H1 (cell line): ENCODE data around the gene OR10A7. TPM values are rescaled to one million over a fixed set of nuclear protein-coding genes. Genes with fewer than 3 reads are reported as not detected.

Experiments used
- CTCF ChIA-PET: fragments of 300-600 bp; sonication (Branson Sonifier 250); formaldehyde crosslinking; loops from one replicate; lab custom pipeline; 2021; ENCODE audit not compliant: partially characterized antibody; lab: Charles Lee
- POLR2A ChIA-PET: fragments of 300-600 bp; sonication (Branson Sonifier 250); formaldehyde crosslinking; loops from one replicate; lab custom pipeline; 2021; ENCODE audit warnings: inconsistent platforms; ENCODE audit not compliant: partially characterized antibody; lab: Charles Lee
- DNase-seq, 2 experiments: peaks; one replicate each; pipeline versions ENCODE4 v3.0.0 to v3.0.0-alpha.2; 2010 to 2022; ENCODE audit warnings: low spot score in 2 of 2, low read depth in 1 of 2, mixed read lengths in 1 of 2
- FAIRE-seq: peaks from 2 replicates; lab custom pipeline; 2011; peaks lifted over from hg19 to GRCh38; lab: Jason Lieb, UNC
- H2AFZ ChIP-seq: 2 replicates; pipeline ENCODE4 v1.8.1; 2012; ENCODE audit warnings: low read length, inconsistent platforms
- H2AK5ac ChIP-seq: 2 replicates; pipeline ENCODE4 v1.6.1; 2013; ENCODE audit warnings: low read depth, low read length
- H2BK120ac ChIP-seq: replicated peaks from 2 replicates; pipeline ENCODE3; 2013; ENCODE audit warnings: low read depth, low read length, inconsistent platforms
- H2BK12ac ChIP-seq: 2 replicates; pipeline ENCODE4 v1.6.1; 2013; ENCODE audit warnings: low read depth, low read length
- H2BK15ac ChIP-seq: 2 replicates; pipeline ENCODE4 v1.6.1; 2013; ENCODE audit warnings: low read length
- H2BK20ac ChIP-seq: 2 replicates; pipeline ENCODE4 v1.6.1; 2013; ENCODE audit warnings: low read length
- H2BK5ac ChIP-seq: 2 replicates; pipeline ENCODE4 v1.6.1; 2013; ENCODE audit warnings: low read depth, low read length
- H3K14ac ChIP-seq: 2 replicates; pipeline ENCODE4 v1.6.1; 2013; ENCODE audit warnings: inconsistent platforms; ENCODE audit not compliant: insufficient read length
- H3K18ac ChIP-seq: 2 replicates; pipeline ENCODE4 v1.6.1; 2013; ENCODE audit warnings: low read length; ENCODE audit errors: extremely low read depth
- H3K23ac ChIP-seq: 2 replicates; pipeline ENCODE4 v1.6.1; 2013; ENCODE audit warnings: inconsistent platforms; ENCODE audit not compliant: insufficient read length
- H3K23me2 ChIP-seq: 2 replicates; pipeline ENCODE4 v1.6.1; 2013; ENCODE audit warnings: low read depth, low read length
- H3K27ac ChIP-seq: 2 replicates; pipeline ENCODE4 v1.6.1; 2011; ENCODE audit warnings: low read depth, low read length, inconsistent platforms
- H3K27me3 ChIP-seq, 4 experiments: replicated peaks in 1 of 4; 1 replicate in 1 of 4; 2 replicates in 3 of 4; pipeline versions ENCODE4 v1.6.1 to v1.8.1; 2011 to 2013; ENCODE audit warnings: low read length in 3 of 4, mild to moderate bottlenecking in 3 of 4, inconsistent platforms in 2 of 4, mixed read lengths in 2 of 4, moderate library complexity in 1 of 4; ENCODE audit not compliant: control insufficient read depth in 3 of 4, insufficient read depth in 3 of 4; ENCODE audit errors: extremely low read depth in 1 of 4
- H3K36me3 ChIP-seq, 4 experiments: 2 replicates each; pipeline versions ENCODE4 v1.6.1 to v1.8.1; 2011 to 2013; ENCODE audit warnings: mild to moderate bottlenecking in 4 of 4, low read length in 3 of 4, moderate library complexity in 2 of 4, control low read depth in 1 of 4, inconsistent platforms in 1 of 4; ENCODE audit not compliant: insufficient read depth in 4 of 4, control insufficient read depth in 2 of 4
- H3K4ac ChIP-seq: replicated peaks from 2 replicates; pipeline ENCODE3; 2013; ENCODE audit warnings: low read length, low read depth, mixed read lengths, inconsistent platforms; ENCODE audit not compliant: insufficient read length
- H3K4me1 ChIP-seq, 4 experiments: replicated peaks in 1 of 4; 1 replicate in 1 of 4; 2 replicates in 3 of 4; pipeline versions ENCODE4 v1.6.1 to v1.8.1; 2011 to 2013; ENCODE audit warnings: low read length in 3 of 4, inconsistent platforms in 2 of 4, mixed read lengths in 1 of 4; ENCODE audit not compliant: insufficient read depth in 4 of 4, control insufficient read depth in 3 of 4
- H3K4me2 ChIP-seq, 2 experiments: 2 replicates each; pipeline versions ENCODE4 v1.6.1 to v1.8.1; 2011 to 2013; ENCODE audit warnings: low read depth in 2 of 2, low read length in 2 of 2, control low read depth in 1 of 2, inconsistent platforms in 1 of 2, mild to moderate bottlenecking in 1 of 2; ENCODE audit not compliant: insufficient read depth in 1 of 2
- H3K4me3 ChIP-seq, 4 experiments: fragments of 200-600, 300-600 bp in 1 of 4; sonication (generic), shearing (Covaris generic), sonication (Bioruptor Twin) in 1 of 4; 2 replicates each; pipeline versions ENCODE4 v1.5.1 to v1.8.1; 2011 to 2016; ENCODE audit warnings: low read length in 4 of 4, low read depth in 3 of 4, control low read depth in 2 of 4, inconsistent platforms in 2 of 4, mild to moderate bottlenecking in 2 of 4, mixed read lengths in 1 of 4, moderate library complexity in 1 of 4; ENCODE audit not compliant: insufficient read depth in 2 of 4; ENCODE audit errors: extremely low read depth in 1 of 4
- H3K56ac ChIP-seq: replicated peaks from 2 replicates; pipeline ENCODE3; 2013; ENCODE audit warnings: low read depth, mild to moderate bottlenecking, mixed read lengths, low read length, inconsistent platforms; ENCODE audit not compliant: insufficient read length
- H3K79me1 ChIP-seq: 2 replicates; pipeline ENCODE4 v1.6.1; 2013; ENCODE audit warnings: low read depth, low read length, control low read depth
- H3K79me2 ChIP-seq, 2 experiments: 2 replicates each; pipeline versions ENCODE4 v1.6.1 to v1.8.1; 2012 to 2013; ENCODE audit warnings: low read length in 2 of 2, mild to moderate bottlenecking in 2 of 2, inconsistent platforms in 1 of 2; ENCODE audit not compliant: insufficient read depth in 2 of 2, control insufficient read depth in 1 of 2
- H3K9ac ChIP-seq, 4 experiments: replicated peaks in 1 of 4; 1 replicate in 1 of 4; 2 replicates in 3 of 4; pipeline versions ENCODE4 v1.6.1 to v1.8.1; 2011 to 2013; ENCODE audit warnings: low read depth in 3 of 4, low read length in 3 of 4, control low read depth in 2 of 4, mild to moderate bottlenecking in 2 of 4, moderate library complexity in 2 of 4, inconsistent platforms in 1 of 4; ENCODE audit errors: extremely low read depth in 1 of 4
- H3K9me3 ChIP-seq, 2 experiments: 2 replicates each; pipeline versions ENCODE4 v1.6.1 to v1.8.1; 2012 to 2013; ENCODE audit warnings: mild to moderate bottlenecking in 2 of 2, moderate library complexity in 2 of 2, control low read depth in 1 of 2, inconsistent platforms in 1 of 2, low read depth in 1 of 2, low read length in 1 of 2, mixed read lengths in 1 of 2; ENCODE audit not compliant: insufficient read depth in 2 of 2
- H4K20me1 ChIP-seq, 2 experiments: replicated peaks in 1 of 2; 2 replicates each; pipeline versions ENCODE3 to v1.8.1; 2011 to 2013; ENCODE audit warnings: inconsistent platforms in 2 of 2, low read length in 2 of 2, mild to moderate bottlenecking in 1 of 2; ENCODE audit not compliant: insufficient read depth in 2 of 2, control insufficient read depth in 1 of 2
- H4K5ac ChIP-seq: 2 replicates; pipeline ENCODE4 v1.6.1; 2013; ENCODE audit warnings: low read length, low read depth, mixed read lengths, inconsistent platforms; ENCODE audit not compliant: insufficient read length
- H4K8ac ChIP-seq: 2 replicates; pipeline ENCODE4 v1.8.0; 2013; ENCODE audit warnings: mild to moderate bottlenecking, moderate library complexity, low read length, inconsistent platforms; ENCODE audit not compliant: insufficient read depth; ENCODE audit errors: extremely low read depth
- H4K91ac ChIP-seq: replicated peaks from 2 replicates; pipeline ENCODE3; 2013; ENCODE audit warnings: low read length, mixed read lengths, inconsistent platforms; ENCODE audit not compliant: insufficient read length
- ATF3 ChIP-seq: IDR thresholded peaks from 2 replicates; pipeline ENCODE4 v1.6.1; 2011; ENCODE audit warnings: low read depth, mild to moderate bottlenecking, low read length; ENCODE audit not compliant: insufficient read depth
- BACH1 ChIP-seq: IDR thresholded peaks from 2 replicates; pipeline ENCODE4 v1.6.1; 2012; ENCODE audit warnings: low read length, improper control_type of control experiment
- CHD2 ChIP-seq: IDR thresholded peaks from 2 replicates; pipeline ENCODE4 v1.6.1; 2012; ENCODE audit warnings: low read length, improper control_type of control experiment
- EGR1 ChIP-seq: IDR thresholded peaks from 2 replicates; pipeline ENCODE4 v1.6.1; 2011; ENCODE audit warnings: low read depth, low read length, borderline replicate concordance
- FOSL1 ChIP-seq: IDR thresholded peaks from 2 replicates; pipeline ENCODE4 v1.6.1; 2011; ENCODE audit warnings: mild to moderate bottlenecking, low read depth, low read length, moderate library complexity; ENCODE audit not compliant: insufficient read depth
- GTF2F1 ChIP-seq: IDR thresholded peaks from 2 replicates; pipeline ENCODE4 v1.6.1; 2012; ENCODE audit warnings: low read depth, low read length, improper control_type of control experiment, borderline replicate concordance
- JUND ChIP-seq: IDR thresholded peaks from 2 replicates; pipeline ENCODE4 v1.6.1; 2011; ENCODE audit warnings: mild to moderate bottlenecking, improper control_type of control experiment, low read length
- KDM5A ChIP-seq: fragments of 200-600 bp; IDR thresholded peaks from 2 replicates; pipeline ENCODE4 v1.7.1; 2012; ENCODE audit warnings: mild to moderate bottlenecking, low read length, inconsistent platforms, mixed read lengths
- MAX ChIP-seq: IDR thresholded peaks from 2 replicates; pipeline ENCODE4 v1.6.1; 2012; ENCODE audit warnings: inconsistent platforms
- NRF1 ChIP-seq: IDR thresholded peaks from 2 replicates; pipeline ENCODE4 v1.6.1; 2011; ENCODE audit warnings: mild to moderate bottlenecking, low read depth, low read length, improper control_type of control experiment
- RXRA ChIP-seq: IDR thresholded peaks from 2 replicates; pipeline ENCODE4 v1.6.1; 2011; ENCODE audit warnings: low read depth, mild to moderate bottlenecking, low read length, moderate library complexity; ENCODE audit not compliant: insufficient read depth
- SIX5 ChIP-seq: IDR thresholded peaks from 2 replicates; pipeline ENCODE4 v1.6.1; 2011; ENCODE audit warnings: mild to moderate bottlenecking, low read depth, low read length
- SP2 ChIP-seq: IDR thresholded peaks from 2 replicates; pipeline ENCODE4 v1.6.1; 2012; ENCODE audit warnings: mild to moderate bottlenecking, low read length, inconsistent platforms
- TAF7 ChIP-seq: optimal IDR thresholded peaks from 2 replicates; pipeline ENCODE3; 2011; ENCODE audit warnings: low read depth, mild to moderate bottlenecking, inconsistent platforms, low read length, moderate library complexity, borderline replicate concordance
- TEAD4 ChIP-seq: IDR thresholded peaks from 2 replicates; pipeline ENCODE4 v1.6.1; 2012; ENCODE audit warnings: low read depth, low read length, inconsistent platforms, mixed read lengths
- WGBS, 2 experiments: shearing (Covaris generic) in 1 of 2; methylation state at CpG; one replicate each; pipeline versions ENCODE4 v1.1.6 to v1.1.7; 2013 to 2015; ENCODE audit warnings: low lambda C conversion rate in 2 of 2, mixed read lengths in 2 of 2, inconsistent platforms in 1 of 2, low coverage in 1 of 2, missing lambda C conversion rate in 1 of 2; ENCODE audit not compliant: insufficient replicate concordance in 2 of 2, insufficient coverage in 1 of 2, insufficient read length in 1 of 2; ENCODE audit errors: extremely low coverage in 1 of 2, missing lambda C conversion rate in 1 of 2; 5-methylcytosine and 5-hydroxymethylcytosine counted together
- polyA plus RNA-seq, 7 experiments: library from polyadenylated mRNA; depleted of rRNA in 3 of 7; stranded (reverse) in 5 of 7; unstranded in 2 of 7; fragments of >200 nt in 5 of 7; fragments of 200-250 nt in 2 of 7; gene quantifications; 1 replicate in 5 of 7; 2 replicates in 1 of 7; 4 replicates in 1 of 7; pipeline versions ENCODE4 v1.2.1 to v1.2.3, GENCODE V29; 2011 to 2013; ENCODE audit warnings: missing spikeins in 2 of 7, mixed read lengths in 2 of 7
- total RNA-seq: library from RNA; stranded (reverse); fragmentation: NEBNext Ultra II Directional; extraction: Animal tissue kit (Norgen Biotek cat#: 25700); gene quantifications from 2 replicates; pipeline ENCODE4 v1.2.1, GENCODE V29; 2021

Gene OR10A7
- total and polyA plus RNA-seq, 2 of the 8 experiments (the other 6 are each of a cell fraction or from before 2014, with no cell fraction given): not detected

- no peak overlapping the region for H3K4me3 ChIP-seq
- no peak for FAIRE-seq
- no peak for TF ChIP-seq CHD2
- no peak for TF ChIP-seq SIX5
- TF ChIP-seq JUND: no peak
- TF ChIP-seq BACH1: no peak
- no peak for TF ChIP-seq NRF1
- no peak for TF ChIP-seq FOSL1
- no peak for TF ChIP-seq EGR1
- no peak for TF ChIP-seq KDM5A
- no peak for TF ChIP-seq RXRA
- TF ChIP-seq ATF3: no peak
- no peak for TF ChIP-seq SP2
- no peak for TF ChIP-seq MAX
- no peak for TF ChIP-seq TEAD4
- TF ChIP-seq TAF7: no peak
- TF ChIP-seq GTF2F1: no peak
These were observed 48.1 kb upstream of the OR10A7 start for GRCh38 chr12:55172686-55173085.

More at GRCh38 chr12:55172686-55173085, 48.1 kb upstream of the OR10A7 start:
- Histone ChIP-seq H2AK5ac (no peak overlapping the region), H2BK15ac (no peak overlapping the region), H3K56ac (no peak overlapping the region), H3K14ac (no peak overlapping the region), H3K18ac (no peak overlapping the region), H4K5ac (no peak overlapping the region), H3K23ac (no peak overlapping the region), H2AFZ (no peak overlapping the region), H3K9me3 (0 out of 4 replicates have a peak, but pooled peaks cover 0 to 4% of the 10 kb centered on the region in 2 experiments), H2BK20ac (no peak overlapping the region), H3K4ac (no peak overlapping the region), H3K23me2 (no peaks in the 10 kb centered on the region), H3K27ac (no peak overlapping the region), H3K79me1 (no peaks in the 10 kb centered on the region), H3K36me3 (no peaks in the 10 kb centered on the region; a peak in 1 of 8 replicates), H3K4me1 (no peaks in the 10 kb centered on the region), H3K27me3 (no peaks in the 10 kb centered on the region), H3K4me2 (no peak overlapping the region), H3K79me2 (no peaks in the 10 kb centered on the region), H3K9ac (no peak overlapping the region), H4K20me1 (no peaks in the 10 kb centered on the region), H4K8ac (no peak overlapping the region), H2BK12ac (no peak overlapping the region), H2BK120ac (no peak overlapping the region), H4K91ac (no peak overlapping the region), H2BK5ac (no peak overlapping the region; the same call in 1 of the 2 replicates)
- CTCF ChIA-PET: no interaction called here
- 79% methylated on average over 1 of the region's 1 CpG; no CpG with 5 or more reads in 1 of the 2 experiments for whole genome bisulfite sequencing, 2 experiments
- DNase-seq: no peak
- POLR2A ChIA-PET: no interaction called here
